ENCODE results near the gene VPS11.
A peak's percentile ranks its signal among the peaks of the same experiment; 100 is the strongest.

VPS11 gene

DNA sequence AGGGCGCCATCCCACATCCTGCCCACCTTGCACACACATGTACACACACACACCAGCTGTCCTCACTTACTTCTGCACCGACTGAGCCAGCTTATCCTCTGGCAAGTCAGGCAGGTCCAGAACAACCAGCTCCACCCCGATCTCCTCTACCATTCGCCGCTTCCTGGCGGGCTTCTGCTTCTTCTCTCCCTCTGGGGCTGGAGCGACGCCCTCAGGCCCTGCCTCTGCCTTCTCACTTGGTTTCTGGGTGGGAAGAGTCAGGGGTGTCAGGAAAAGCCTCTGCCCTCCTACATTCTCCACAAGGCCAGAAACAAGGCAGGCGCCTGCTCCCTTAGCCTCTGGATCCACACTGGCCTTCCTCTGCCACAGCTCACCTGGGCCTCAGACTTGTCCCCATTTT lies 19.0 kb upstream of the VPS11 start:
- no peak for DNase-seq (ENCODE audit: low read depth)
- no peak overlapping the region for H3K4me3 ChIP-seq (ENCODE audit: low read length)
- TF ChIP-seq, protein P1, sequence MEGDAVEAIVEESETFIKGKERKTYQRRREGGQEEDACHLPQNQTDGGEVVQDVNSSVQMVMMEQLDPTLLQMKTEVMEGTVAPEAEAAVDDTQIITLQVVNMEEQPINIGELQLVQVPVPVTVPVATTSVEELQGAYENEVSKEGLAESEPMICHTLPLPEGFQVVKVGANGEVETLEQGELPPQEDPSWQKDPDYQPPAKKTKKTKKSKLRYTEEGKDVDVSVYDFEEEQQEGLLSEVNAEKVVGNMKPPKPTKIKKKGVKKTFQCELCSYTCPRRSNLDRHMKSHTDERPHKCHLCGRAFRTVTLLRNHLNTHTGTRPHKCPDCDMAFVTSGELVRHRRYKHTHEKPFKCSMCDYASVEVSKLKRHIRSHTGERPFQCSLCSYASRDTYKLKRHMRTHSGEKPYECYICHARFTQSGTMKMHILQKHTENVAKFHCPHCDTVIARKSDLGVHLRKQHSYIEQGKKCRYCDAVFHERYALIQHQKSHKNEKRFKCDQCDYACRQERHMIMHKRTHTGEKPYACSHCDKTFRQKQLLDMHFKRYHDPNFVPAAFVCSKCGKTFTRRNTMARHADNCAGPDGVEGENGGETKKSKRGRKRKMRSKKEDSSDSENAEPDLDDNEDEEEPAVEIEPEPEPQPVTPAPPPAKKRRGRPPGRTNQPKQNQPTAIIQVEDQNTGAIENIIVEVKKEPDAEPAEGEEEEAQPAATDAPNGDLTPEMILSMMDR (conservative IDR thresholded peaks at IDR 0.05; ENCODE audit: low read length) = no peak

DNA sequence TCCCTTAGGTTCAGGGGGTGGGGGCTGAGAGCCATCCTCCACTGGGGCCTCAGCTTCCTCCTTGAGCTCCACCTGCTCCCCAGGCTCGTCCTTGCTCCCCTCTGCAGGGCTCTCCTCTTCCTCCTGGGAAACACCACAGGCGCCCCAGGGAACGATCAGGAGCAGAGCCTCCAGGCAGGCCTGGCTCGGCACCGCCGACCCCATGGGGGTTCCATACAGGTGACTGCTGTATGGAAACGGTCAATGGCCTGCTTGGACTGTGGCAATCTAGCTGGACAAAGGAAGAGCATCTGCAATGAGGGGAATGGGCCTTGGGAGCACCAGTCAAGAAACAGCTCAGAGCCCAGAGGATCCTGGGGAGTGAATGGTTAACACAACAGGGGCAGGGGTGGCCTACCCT lies 18.5 kb upstream of the VPS11 start:
- no peak for DNase-seq (ENCODE audit: low read depth)
- TF ChIP-seq, protein P1 (conservative IDR thresholded peaks at IDR 0.05; ENCODE audit: low read length) = no peak
- no peak overlapping the region for H3K4me3 ChIP-seq (ENCODE audit: low read length)

DNA sequence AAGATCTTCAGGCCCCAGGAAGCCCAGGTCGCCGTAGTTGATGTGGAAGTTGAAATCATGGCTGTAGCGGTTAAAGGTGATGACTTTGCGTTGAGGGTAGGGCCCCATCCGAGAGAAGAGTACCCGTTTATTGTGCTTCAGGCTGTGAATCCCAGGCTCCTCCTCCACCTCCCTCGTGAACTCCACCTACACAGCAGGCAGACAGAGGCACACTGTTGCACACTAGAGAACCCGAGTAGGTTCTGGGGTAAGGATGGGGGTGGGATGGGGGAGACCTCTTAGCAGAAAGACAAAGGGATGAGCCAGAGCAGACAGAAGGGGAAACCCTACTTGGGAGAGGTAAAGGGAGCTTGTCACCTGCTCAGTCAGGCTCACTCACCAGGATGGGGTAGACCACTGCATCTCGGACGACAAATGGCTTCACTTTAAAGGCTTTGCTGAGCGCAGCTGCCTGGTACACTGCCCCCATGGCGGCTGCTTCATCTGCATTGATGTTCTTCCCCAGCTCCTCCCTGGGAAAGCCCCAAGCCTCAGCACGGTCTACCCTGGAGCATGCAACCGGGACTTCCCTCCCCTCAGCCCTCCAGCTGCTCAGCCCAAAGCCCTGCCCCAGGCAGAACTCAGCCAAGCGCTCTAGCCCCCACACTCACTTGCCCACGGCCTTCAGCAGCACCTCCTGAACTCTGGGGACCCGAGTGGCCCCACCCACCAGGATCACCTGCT lies 16.0 kb upstream of the VPS11 start:
- DNase-seq (ENCODE audit: low read depth) = no peak
- TF ChIP-seq, protein P1 (conservative IDR thresholded peaks at IDR 0.05; ENCODE audit: low read length) = no peak

DNA sequence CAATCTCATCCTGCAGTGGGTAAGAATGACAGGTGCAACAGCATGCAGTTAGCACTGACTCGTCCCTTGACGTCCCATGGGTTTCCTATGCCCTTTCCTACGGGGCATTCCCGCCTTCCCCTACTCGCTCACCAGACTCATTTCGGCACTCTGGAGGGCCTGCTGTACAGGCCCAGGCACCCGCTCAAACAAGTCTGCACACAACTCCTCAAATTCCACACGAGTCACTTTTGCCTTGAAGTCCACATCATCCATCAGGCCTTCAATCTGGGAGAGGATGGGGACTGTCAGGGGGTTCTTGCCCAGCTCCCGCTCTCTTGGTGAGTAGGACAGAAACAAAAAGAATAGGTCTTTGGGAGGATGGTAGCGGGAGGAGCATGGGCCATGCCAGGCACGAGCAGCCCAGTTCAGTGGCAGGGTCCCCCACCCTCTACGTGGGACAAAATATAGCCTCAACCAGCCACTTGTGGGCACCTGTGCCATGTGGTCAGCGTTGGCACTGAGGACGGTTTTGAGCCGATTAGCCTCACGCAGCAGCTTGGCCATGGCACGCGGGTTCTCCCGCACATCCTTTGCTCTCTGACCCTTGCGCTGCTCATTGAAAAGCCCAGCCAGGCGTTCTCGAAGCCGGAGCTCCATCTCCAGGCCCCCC lies 15.3 kb upstream of the VPS11 start:
- TF ChIP-seq, protein P1 (conservative IDR thresholded peaks at IDR 0.05; ENCODE audit: low read length) = no peak
- no peak for DNase-seq (ENCODE audit: low read depth)
- H3K4me3 ChIP-seq (ENCODE audit: low read length) = no peak overlapping the region

More for the DNA sequence above, 16.0 kb upstream of the VPS11 start:
- no peak overlapping the region for H3K4me3 ChIP-seq (ENCODE audit: low read length)

DNA sequence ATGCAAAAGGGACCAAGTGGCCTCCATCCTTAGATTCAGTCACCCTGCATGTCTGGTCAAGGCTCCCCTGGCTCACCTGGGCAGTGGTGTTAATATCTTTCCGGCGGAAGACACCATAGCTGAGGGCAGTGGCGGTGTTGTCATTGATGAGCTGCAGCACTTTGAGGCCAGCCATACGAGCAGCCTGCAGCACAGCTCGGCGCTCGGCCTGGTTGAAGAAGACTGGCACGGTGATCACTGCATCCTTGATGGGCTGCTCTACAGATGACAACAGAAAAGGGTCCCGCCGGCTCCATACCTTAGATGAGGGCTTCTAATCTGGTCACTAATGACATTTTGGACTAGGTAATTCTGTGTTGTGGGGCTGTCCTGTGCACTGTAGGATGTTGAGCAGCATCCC lies 13.2 kb upstream of the VPS11 start:
- no peak overlapping the region for H3K4me3 ChIP-seq (ENCODE audit: low read length)
- TF ChIP-seq, protein P1 (conservative IDR thresholded peaks at IDR 0.05; ENCODE audit: low read length) = no peak
- DNase-seq (ENCODE audit: low read depth) = no peak

DNA sequence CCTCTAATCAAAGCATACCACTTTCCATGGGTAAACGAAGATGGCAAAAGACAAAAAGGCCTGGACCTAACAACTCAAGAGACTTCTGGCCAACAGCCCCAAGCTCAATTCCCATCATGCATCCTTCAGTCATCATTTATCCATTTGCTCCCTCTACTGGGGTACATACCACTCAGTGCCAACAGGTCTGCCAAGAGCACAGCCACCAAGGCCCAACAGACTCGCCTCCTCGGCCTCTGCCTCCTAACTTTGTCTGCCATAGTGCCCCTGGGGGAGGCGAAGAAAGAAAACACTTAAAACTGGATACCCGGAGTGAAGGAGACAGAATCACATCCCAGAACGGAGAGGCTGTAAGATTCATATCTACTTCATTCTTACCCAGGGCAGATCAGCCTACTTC lies 11.7 kb upstream of the VPS11 start:
- peak; percentile 42 for DNase-seq (ENCODE audit: low read depth)
- H3K4me3 ChIP-seq (ENCODE audit: low read length) = peak overlapping the region; percentile 88
- TF ChIP-seq, protein P1 (conservative IDR thresholded peaks at IDR 0.05; ENCODE audit: low read length) = peak; percentile 37

Data from AG10803 (cell line).